GM19035 (cell line): ENCODE results near the gene HHAT.
A peak's percentile ranks its signal among the peaks of the same experiment; 100 is the strongest.

Source experiments
- ATAC-seq: cut with Tn5 transposase; IDR thresholded peaks from one replicate; pipeline ENCODE4 v1.9.1; 2021; ENCODE audit not compliant: unreplicated experiment

HHAT gene

DNA sequence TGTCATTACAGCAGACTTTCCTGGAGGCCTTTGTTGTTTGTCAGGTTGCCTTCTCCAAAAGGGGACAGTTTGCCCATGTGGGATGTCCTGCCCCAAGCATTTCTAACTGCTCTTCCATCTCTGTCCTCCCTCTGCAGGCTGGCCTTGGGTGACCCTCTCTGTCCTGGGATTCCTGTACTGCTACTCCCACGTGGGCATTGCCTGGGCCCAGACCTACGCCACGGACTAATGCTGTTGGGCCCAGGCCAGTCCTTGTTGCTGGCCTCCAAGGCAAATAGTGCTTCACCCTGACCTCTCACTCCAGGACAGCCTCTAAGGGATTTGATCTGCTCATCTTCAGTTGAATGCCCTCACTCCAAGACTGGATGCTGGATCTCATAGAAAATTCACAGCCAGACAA is 345.4 kb downstream of the HHAT start:
- ATAC-seq: no peak

DNA sequence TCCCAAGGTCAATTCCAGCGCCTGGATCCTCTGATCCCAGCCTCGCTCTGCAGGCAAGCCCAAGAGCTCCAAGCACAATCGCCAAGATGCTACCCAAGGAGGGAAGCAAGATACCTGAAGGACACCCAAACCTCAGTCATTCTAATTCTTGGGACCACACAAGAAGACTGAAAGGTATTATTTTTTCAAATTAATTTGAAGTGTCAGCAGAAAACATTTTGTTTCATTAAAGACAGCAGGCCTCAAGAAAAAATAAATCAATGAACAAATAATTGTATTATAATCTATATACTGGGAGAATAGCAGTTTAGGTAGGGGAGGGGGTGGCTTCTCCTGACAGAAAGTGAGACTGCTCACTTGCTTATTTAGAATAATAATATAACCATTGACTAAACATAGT is 347.8 kb downstream of the HHAT start:
- no peak for ATAC-seq

DNA sequence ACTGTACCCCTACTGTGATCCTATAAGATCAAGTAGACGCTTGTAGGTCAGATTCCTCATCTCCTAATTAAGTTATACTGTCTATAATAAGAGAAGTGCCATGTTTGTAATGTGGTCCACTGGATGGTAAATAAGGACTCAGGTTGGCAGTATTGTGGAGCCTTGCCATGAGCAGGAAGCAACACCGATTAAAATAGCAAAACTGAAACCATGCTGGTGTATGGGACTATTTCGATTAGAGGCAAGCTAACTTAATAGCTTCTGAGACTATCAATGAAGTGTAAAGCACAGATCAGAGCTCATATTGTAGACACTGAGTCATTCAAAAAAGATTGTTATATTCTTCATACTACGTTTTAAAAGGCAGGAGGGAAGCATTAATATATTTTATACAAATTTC is 348.8 kb downstream of the HHAT start:
- ATAC-seq: peak; percentile 74

DNA sequence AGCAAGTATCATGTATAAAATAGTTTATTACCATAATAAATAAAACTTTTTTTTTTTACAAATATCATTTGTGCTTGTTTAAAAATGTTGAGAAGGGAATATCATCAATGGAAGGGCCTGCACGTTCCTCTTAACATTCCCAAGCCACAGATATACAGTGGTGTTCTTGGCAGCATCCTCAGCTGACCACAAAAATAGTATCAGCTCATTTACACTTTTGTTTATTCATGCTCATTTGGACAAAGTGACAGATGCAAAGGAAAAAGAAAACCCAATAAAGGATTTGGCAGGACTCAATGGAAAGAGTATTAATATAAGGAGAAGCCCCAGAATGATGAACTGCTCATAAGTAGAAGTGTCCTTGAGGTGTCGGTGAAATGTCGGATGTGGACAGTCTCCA is 349.6 kb downstream of the HHAT start:
- ATAC-seq: no peak

DNA sequence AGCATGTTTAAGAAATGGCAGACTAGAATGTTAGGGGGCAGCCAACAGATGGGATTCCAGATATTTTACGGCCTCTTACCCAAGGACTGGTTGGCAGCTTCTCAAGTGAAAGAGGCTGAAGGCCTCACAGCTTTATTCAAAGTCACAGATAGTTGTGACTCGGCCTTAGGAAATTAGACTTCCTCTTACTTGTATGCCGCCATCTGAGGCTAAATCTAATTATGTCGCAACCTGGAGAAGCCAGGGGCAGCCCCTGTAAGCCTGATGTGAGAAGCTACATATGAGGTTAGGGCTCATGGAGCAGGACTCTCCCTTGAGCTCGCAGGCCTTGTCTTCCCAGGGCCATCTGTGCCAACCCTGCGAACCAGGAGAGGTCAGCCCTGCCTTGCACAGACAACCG is 352.5 kb downstream of the HHAT start:
- ATAC-seq: no peak

GRCh38 chr1:210683403-210684047 is 354.8 kb downstream of the HHAT start:
- no peak for ATAC-seq

DNA sequence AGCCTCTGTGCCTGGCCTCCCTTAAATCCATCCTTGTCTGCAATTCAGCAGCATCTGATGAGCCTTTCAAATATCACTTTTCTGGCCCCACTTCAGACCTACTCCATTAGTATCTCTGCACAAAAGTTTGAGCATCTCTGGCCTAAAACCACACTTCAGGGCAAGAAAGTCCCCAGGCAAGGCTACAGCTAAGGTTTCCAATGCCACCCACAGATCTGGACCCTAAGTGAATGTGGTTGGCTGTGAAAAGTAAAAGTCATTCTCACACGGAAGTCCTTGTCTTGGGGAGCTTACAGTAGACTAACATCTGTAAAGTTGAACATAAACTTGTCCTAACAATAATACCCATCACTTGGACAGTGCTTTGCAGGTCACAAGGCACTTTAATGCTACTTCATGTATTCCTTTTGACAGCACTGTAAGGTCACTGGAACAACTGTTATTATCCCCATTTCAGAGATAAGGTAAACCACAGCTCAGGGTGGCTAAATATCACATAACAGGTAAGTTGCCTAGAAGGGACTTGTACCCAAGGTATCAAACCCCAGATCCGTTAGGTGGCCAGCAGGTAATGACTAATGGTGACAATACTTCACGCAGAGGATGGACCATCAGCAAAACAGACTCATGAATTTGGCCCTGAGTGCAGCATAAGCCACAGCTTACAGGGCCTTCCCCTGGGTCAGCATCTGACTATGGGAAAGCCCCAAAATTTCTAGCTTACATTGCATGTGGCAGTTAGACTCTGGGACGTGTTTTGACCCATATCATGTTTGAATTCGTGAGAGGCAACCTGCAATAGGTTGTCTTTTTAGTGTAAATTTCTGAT is 356.0 kb downstream of the HHAT start:
- peak; percentile 90 for ATAC-seq

DNA sequence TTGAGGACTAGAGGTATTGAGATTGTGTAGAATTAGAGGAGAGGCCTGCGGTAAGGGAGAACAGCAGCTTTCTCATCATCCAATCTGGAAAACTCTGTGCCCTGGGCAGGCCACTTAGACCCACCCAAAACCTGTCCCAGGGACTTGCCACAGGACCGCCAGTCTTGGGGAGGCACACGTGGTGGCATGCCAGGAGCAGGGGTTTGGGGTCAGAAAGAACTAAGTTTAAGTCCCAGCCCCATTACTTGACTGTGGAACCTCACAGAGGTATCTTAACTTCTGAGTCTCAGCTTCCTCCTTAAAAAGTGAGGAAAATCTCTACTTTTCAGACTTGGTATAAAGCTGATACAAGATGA is 356.6 kb downstream of the HHAT start:
- ATAC-seq: peak; percentile 6

DNA sequence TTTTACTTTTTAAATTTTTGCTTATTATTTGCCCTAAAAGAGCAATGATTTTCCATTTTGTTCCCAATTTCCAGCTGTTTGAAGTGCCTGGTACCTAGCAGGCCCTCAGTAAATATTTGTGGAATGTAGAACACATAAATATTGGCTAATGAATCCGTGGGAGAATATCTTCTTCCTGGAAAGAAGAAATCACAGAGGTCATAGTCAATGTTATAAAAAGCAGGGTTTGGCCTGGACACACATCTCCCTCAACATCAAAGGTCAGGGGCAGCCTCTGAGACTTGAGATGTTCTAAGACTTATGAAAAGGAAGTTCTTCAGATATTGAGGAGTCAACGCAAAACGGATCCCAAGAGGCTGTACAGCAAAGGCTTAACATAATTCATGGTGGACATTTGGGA is 358.1 kb downstream of the HHAT start:
- ATAC-seq: no peak

- ATAC-seq: no peak
These were observed 359.0 kb downstream of the HHAT start for GRCh38 chr1:210687582-210688279.

GRCh38 chr1:210688512-210689234 is 360.0 kb downstream of the HHAT start:
- no peak for ATAC-seq

DNA sequence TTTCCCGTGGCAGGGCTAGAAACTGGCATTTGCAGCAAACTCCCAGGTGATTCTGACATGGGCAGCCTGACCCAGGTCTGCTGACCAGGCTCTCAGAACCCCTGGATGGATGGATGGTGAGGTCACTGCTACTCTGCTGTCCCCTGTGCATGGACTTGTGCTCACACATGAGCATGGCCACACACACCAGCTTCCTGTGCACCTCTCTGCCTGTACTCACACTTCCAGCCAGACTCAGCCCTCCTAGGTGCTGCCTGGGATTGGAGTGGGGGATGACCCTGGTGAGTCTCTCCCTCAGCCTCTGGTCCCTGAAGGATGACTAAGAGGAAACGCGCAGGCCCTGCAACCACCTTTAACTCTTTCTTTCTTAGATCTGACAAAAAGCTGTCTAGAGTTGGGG is 361.1 kb downstream of the HHAT start:
- no peak for ATAC-seq

DNA sequence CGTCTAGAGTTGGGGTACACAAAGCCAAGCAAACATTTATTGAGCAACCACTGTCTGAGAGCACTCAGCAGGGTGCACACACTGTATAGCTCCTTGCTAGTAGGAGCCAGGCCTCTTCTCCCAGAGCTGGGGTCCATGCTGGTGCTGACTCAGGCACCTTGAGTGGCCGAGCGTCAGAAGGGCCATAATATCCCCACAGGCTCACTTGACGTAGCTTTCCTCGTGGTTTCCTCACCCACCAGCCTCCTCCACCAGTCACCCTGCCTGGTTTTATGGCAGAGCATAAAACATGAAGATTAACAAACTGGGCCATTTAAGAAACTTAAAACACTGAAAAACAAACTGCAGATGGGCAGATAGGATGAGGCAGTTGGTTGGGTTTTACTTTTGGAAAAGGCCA is 361.5 kb downstream of the HHAT start:
- ATAC-seq: no peak

DNA sequence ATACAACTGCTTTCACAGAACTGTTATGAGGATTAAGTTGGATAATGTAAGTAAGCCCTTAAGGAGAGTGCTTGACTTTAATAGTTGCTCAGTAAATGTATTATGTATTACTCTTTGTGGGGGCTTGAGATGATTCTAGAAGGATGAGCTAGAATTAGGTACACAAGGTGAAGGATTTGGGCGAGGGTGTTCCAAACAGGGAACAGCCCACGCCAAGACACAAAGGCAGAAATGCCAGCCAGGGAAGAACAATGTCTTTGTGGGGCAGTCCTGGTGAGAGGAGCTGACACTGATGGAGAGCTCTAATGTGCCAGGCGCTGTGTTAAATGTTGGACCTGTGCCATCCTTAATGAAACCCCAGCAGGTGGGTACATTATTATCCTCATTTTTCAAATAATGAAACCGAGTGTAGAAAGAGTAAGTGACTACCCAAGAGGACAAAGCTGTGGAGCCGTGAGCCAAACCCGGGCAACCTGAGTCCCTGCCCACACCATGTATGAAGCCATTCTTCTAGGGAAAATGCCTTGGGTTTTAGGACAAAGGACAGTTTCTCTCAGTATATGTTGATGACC is 362.4 kb downstream of the HHAT start:
- no peak for ATAC-seq

DNA sequence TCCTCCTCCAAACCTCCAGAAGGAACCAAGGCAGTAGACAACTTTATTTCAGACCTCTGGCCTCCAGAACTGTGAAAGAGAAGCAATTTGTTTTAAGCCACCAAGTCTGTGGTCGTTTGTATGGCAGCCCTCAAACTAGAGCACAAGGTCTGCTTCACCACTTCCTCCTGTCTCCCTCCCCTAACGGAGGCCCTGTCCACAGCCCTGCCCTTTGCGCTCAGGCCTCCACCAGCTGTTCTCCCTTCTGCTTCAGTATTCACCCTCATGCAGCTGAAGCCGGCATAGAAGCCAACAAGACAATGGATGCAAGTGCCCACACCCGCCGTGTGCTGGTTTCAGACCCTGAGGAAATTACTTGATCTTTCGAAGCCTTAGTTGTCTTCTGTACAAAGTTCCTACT is 364.1 kb downstream of the HHAT start:
- no peak for ATAC-seq

DNA sequence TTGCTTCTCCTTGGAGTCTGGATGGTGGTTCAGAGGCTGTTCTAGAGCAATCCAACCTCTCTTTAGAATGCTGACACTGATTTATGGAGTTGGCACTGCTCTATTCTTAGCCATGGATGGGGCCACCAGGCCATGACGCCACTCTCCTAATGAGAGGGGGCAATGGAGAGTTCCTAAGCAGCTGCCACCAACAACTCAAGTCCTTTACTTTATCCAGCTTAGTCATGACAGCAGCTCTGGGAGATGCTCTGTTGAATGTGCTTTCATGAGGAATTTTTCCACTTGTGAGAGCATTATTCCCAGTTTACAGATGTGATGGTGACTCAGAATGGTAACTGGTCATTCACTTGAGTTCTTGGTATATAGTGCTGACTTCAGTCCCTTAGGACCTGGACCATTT is 366.3 kb downstream of the HHAT start:
- no peak for ATAC-seq

GRCh38 chr1:210696709-210697108 is 368.0 kb downstream of the HHAT start:
- peak; percentile 98 for ATAC-seq

DNA sequence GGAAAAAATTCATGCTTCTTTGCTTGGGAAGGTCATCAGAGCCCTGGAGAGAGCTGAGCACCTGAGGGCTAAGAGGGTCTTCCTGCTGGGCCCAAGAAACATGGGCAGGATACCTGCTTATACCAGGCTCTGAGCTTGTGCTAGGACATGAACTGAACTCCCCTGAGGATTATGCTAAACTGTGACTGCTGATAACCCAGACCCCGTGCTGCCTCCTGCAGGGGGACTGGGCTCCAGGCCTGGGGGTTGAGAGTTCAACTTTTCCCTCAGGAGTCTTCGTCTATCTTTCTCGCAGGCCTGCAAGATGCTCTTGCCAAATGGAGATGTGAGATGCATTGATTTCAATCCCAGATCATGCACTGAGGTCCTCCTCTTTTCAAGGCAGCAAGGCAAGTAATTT is 368.5 kb downstream of the HHAT start:
- ATAC-seq: peak; percentile 14

GRCh38 chr1:210698661-210699060 is 370.0 kb downstream of the HHAT start:
- no peak for ATAC-seq

DNA sequence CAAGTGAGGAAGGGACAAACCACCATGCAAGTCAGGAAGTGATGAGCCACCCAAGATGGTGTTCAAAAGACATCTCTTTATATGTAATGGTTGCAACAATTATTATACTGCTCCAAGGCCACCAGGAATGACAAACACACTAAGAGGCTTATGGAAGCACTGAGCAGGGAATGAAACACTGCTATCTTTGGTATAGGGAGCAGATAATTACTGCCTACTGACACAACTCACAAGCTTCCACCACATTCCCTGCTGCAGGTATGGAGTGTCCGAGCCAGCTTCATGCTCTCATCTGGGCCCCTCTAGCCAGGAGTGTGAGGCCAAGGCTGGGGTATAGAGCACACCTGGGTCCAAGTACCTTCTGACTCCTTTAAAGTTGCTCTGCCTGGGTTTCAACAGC is 371.4 kb downstream of the HHAT start:
- no peak for ATAC-seq

DNA sequence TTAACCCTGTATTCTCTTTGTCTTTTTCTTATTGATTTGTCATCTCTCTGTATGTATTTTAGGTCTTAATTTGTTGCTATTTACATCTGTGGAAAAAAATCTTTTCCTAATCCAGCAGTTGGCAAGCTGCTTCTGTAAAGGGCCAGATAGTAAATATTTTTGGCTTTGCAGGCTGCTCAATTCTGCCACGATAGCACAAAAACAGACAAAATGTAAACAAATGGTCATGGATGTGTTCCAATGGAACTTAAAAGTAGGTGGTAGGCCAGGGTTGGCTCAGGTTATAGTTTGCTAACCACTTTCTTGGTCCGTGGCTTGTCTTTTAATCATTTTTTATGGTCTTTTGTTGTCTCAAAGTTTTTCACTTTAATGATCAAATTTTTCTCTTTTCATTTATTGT is 371.8 kb downstream of the HHAT start:
- ATAC-seq: no peak
